GM19099 (cell line): ENCODE measurements around the gene GLT6D1.

Experiments
- POLR2A ChIP-seq: IDR thresholded peaks from 3 replicates; pipeline ENCODE4 v1.6.1; 2011; ENCODE audit warnings: low read depth; ENCODE audit not compliant: insufficient read length; ENCODE audit errors: extremely low read depth

Gene GLT6D1

GRCh38 chr9:135608294-135608998 is 30.9 kb downstream of the GLT6D1 start:
- TF ChIP-seq POLR2A, result no peak

- TF ChIP-seq POLR2A, result no peak
Measured at GRCh38 chr9:135607401-135608293, 31.7 kb downstream of the GLT6D1 start.

GRCh38 chr9:135606885-135607259 is 32.5 kb downstream of the GLT6D1 start:
- TF ChIP-seq POLR2A, result no peak

DNA sequence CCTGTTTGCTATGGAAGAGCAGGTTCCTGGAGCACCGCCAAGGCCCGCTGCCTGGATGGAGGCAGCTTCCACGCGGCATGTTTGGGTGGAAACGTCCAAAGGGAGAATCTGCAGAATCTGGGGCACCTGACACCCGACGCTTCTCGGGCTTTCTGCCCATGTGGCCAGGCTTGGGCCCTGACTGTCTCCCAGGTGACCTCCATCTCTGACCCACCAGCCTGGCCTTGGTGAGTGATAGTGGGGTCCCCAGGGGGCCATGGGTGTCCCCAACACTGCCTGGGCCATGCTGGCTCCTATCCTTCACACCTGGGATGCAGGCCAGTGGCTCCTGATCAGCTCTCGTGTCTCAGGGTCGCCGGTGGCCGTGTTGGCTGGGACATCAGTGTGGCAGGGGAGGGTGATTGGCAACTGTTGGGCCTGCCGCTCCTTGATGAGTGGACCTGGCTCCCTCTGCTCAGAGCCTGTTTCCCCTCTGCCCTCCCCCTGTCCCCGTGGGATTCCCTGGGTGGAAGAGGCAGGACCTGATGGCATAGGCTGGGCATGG is 34.0 kb downstream of the GLT6D1 start:
- no peak for TF ChIP-seq POLR2A

DNA sequence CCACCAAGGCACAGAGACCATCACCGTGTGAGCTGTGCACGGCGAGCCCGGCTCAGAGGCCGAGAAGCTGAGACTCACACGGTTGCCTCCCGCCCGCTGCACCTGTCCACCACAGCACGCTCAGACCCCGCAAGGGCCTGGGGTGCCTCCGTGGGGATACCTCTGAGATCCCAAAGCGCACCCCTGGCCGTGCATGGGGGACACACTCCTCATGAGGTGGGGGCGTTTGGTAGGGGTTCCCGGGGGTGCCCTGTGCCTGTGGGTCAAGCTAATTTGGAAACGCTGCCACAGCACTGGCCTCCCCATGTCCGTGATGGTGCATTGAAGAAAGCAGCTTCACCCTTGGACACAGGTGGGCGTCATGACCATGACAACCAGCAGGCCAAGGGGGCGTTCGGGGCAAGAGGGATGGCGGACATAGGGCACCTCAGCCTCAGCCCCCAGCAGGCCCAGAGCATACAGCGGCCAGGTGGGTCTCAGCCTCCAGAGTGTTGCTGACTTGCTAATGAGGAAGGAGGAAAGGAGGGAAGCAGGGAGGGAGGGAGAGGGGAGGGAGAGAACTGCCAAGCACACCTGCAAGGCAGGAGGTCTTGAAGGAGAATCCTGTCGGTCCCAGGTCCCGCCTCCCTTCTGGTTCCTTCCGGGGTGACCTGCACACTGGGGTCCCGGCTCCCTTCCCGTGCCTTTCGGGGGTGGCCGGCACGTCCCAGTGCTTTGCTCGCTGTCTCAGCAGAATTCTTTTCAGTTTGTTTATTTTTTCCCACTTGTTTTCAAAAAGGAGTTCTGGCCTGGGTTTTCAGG is 34.7 kb downstream of the GLT6D1 start:
- TF ChIP-seq POLR2A, result no peak

- TF ChIP-seq POLR2A, result no peak
Measured at GRCh38 chr9:135602789-135603481, 36.4 kb downstream of the GLT6D1 start.

DNA sequence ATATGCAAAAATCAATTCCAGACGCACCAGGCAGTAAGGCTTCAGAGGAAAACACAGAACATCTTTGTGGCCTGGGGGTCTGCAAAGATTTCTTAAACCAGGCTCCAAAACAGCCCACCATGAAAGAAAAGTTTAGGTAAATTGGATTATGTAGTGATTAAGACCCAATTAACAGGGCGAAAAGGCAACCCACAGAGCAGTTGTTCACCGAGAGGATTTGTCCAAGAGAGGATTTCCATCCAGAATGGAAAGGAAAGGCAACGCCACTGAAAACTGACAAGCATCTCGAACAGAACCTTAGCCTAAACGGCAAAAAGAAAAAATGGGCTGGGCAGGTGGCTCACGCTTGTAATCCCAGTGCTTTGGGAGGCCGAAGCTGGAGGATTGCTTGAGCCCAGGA is 37.4 kb downstream of the GLT6D1 start:
- no peak for TF ChIP-seq POLR2A

GRCh38 chr9:135600296-135600817 is 39.0 kb downstream of the GLT6D1 start:
- TF ChIP-seq POLR2A, result no peak

DNA sequence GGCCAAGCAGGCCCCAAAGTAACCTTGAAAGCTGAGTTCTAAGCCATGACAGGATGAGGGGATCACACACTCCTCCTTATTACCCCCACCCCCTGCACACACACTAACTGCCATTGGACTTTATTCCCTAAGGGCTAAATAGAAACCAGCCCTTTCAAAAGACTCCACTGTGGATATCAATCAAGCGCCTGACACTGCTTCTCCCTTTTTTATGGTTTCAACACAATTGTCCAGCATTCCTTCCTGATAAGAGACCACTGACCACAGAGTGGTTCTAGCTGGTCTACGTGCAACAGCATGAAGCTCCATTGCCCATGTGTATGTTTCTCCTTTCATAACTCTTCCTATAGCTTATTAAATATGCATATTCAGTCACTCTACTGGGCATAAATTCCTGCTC is 43.1 kb downstream of the GLT6D1 start:
- TF ChIP-seq POLR2A, result no peak

- TF ChIP-seq POLR2A, result no peak
Measured at GRCh38 chr9:135592625-135593024, 46.7 kb downstream of the GLT6D1 start.

DNA sequence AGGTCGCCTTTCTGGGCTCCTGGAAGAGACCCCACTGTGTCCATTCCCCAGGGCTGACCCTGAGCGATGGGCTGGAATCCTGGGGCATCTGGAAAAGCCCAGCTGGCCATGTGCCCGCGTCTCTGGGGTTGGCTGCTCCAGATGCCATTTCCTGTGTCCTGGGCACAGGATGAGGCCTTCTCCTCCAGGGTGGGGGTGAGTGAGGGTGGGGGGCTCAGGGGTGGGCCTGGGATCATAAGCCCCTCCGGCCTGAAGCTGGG is 47.1 kb downstream of the GLT6D1 start:
- no peak for TF ChIP-seq POLR2A

- TF ChIP-seq POLR2A, result no peak
Measured at GRCh38 chr9:135591506-135592330, 47.6 kb downstream of the GLT6D1 start.

DNA sequence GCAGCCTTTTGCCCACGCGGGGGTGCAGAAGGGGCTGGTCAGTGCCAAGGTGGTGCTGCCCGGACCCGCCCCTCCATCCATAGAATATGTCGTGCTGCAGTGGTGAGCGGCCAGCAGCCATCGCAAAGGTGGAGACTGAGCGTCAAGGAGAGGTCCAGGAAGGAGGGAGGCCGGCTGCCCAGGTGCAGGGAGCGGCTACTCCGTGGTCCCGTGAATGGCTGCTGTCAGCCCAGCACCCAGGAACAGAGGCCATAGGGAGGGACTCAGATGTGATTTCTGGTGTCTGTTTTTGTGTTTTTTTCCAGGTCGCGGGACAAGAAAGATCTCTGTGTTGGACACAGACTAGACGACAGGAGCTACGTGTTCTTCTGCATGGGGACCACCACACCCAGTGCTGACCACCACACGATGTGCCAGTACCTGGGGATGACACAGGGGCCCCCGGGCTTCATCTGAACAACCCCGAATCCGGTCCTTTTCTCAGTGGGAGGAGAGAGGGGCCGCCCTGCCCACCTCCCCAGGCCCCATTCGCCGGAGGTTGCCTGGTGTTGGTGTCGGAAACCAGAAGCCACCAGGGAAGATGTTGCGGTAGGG is 48.8 kb downstream of the GLT6D1 start:
- TF ChIP-seq POLR2A, result no peak

- TF ChIP-seq POLR2A, result no peak
Measured at GRCh38 chr9:135589596-135590485, 49.5 kb downstream of the GLT6D1 start.
